Panc1 (cell line): ENCODE data around the gene N4BP2L1. TPM values are rescaled to one million over a fixed set of nuclear protein-coding genes. Genes with fewer than 3 reads are reported as not detected.

Experiments used
- ATAC-seq: fragments of 200-7000 bp; cut with Tn5 transposase; 2 replicates; pipeline ENCODE4 v1.9.1; 2020; ENCODE audit warnings: mild to moderate bottlenecking, moderate library complexity
- BruUV-seq: library from RNA; stranded (reverse); fragments of 400-500 nt; replicated peaks from 2 replicates; lab custom pipeline; 2021; lab: Mats Ljungman, UMichigan
- CTCF ChIA-PET: fragments of 300-600 bp; sonication (Branson Sonifier 250); formaldehyde crosslinking; loops from one replicate; lab custom pipeline; 2022; ENCODE audit warnings: antibody characterized with exemption; lab: Charles Lee
- POLR2A ChIA-PET: fragments of 300-600 bp; sonication (Branson Sonifier 250); formaldehyde crosslinking; loops from one replicate; lab custom pipeline; 2022; ENCODE audit warnings: antibody characterized with exemption; lab: Charles Lee
- DNase-seq: peaks from one replicate; pipeline ENCODE4 v3.0.0-alpha.2; 2010; ENCODE audit warnings: low read depth, low spot score
- H3K27ac ChIP-seq: 2 replicates; pipeline ENCODE4 v1.5.1; 2011; ENCODE audit warnings: mild to moderate bottlenecking, low read length, inconsistent platforms
- H3K27me3 ChIP-seq: fragments of 200-500 bp; sonication (Bioruptor generic); 2 replicates; pipeline ENCODE4 v1.6.0; 2014; ENCODE audit warnings: low read length, inconsistent platforms; ENCODE audit not compliant: control insufficient read depth, insufficient read depth
- H3K36me3 ChIP-seq: fragments of 200-500 bp; sonication (Bioruptor generic); 2 replicates; pipeline ENCODE4 v1.5.1; 2014; ENCODE audit warnings: inconsistent platforms, mild to moderate bottlenecking, low read length, moderate library complexity; ENCODE audit not compliant: control insufficient read depth, insufficient read depth
- H3K4me1 ChIP-seq: 2 replicates; pipeline ENCODE4 v1.5.1; 2011; ENCODE audit warnings: inconsistent platforms, mild to moderate bottlenecking, low read length, moderate library complexity; ENCODE audit not compliant: control insufficient read depth, insufficient read depth
- H3K4me3 ChIP-seq, 2 experiments: 2 replicates each; pipeline ENCODE4 v1.5.1; 2011 to 2012; ENCODE audit warnings: low read depth in 2 of 2, low read length in 2 of 2, mild to moderate bottlenecking in 2 of 2, inconsistent platforms in 1 of 2, moderate library complexity in 1 of 2
- H3K9me3 ChIP-seq: fragments of 200-500 bp; sonication (Bioruptor generic); 2 replicates; pipeline ENCODE4 v1.5.1; 2014; ENCODE audit warnings: low read depth, mild to moderate bottlenecking, inconsistent platforms, low read length, moderate library complexity; ENCODE audit not compliant: control insufficient read depth, insufficient read depth
- CTCF ChIP-seq: fragments of 450-650 bp; IDR thresholded peaks from 2 replicates; pipeline ENCODE4 v1.5.1; 2017; ENCODE audit warnings: mild to moderate bottlenecking
- POLR2AphosphoS5 ChIP-seq: IDR thresholded peaks from 2 replicates; pipeline ENCODE4 v1.6.1; 2012; ENCODE audit warnings: mild to moderate bottlenecking, low read depth, low read length, moderate library complexity
- REST ChIP-seq, 2 experiments: IDR thresholded peaks; 2 replicates each; pipeline ENCODE4 v1.6.1; 2011 to 2012; ENCODE audit warnings: low read depth in 2 of 2, control low read depth in 1 of 2, low read length in 1 of 2, mild to moderate bottlenecking in 1 of 2, moderate library complexity in 1 of 2; ENCODE audit not compliant: insufficient read depth in 1 of 2
- SIN3A ChIP-seq: IDR thresholded peaks from 2 replicates; pipeline ENCODE4 v1.6.1; 2012; ENCODE audit warnings: low read depth, mild to moderate bottlenecking, low read length, moderate library complexity, borderline replicate concordance; ENCODE audit not compliant: insufficient read depth
- TCF7L2 ChIP-seq: IDR thresholded peaks from 2 replicates; pipeline ENCODE4 v1.6.1; 2011; ENCODE audit warnings: mild to moderate bottlenecking, low read depth, low read length, inconsistent platforms
- in situ Hi-C: cut with HindIII; loops from 2 replicates; pipeline ENCODE4 v1.10.0; 2016; ENCODE audit warnings: low sequenced_read_pairs, low pct_unique_long_range_greater_than_20kb
- intact Hi-C: fragments of 100-400 bp; cut with micrococcal nuclease; formaldehyde crosslinking; loops from one replicate; pipeline ENCODE4 v1.10.0; 2022; ENCODE audit not compliant: unreplicated experiment
- total RNA-seq: library from RNA; stranded (reverse); gene quantifications from one replicate; pipeline ENCODE4 v1.2.1, GENCODE V29; 2021; ENCODE audit not compliant: unreplicated experiment

Gene N4BP2L1
- total RNA-seq, 1 experiment from 2014 or later, result 1.8 TPM

GRCh38 chr13:32408296-32409000 is 19.5 kb downstream of the N4BP2L1 start:
- Histone ChIP-seq H3K27me3 (no peaks in the 10 kb centered on the region), H3K9me3 (no peaks in the 10 kb centered on the region), H3K27ac (no peak overlapping the region), H3K36me3 (no peaks in the 10 kb centered on the region), H3K4me1 (no peaks in the 10 kb centered on the region; the same call in 1 of the 2 replicates), H3K4me3 (no peak overlapping the region)
- in situ Hi-C loops, result no loop called here
- CTCF ChIA-PET, result no interaction called here
- no peak for DNase-seq
- no peak for ATAC-seq
- TF ChIP-seq REST (IDR thresholded peaks at IDR 0.05; ENCODE audit: insufficient read depth in 1 of 2, low read depth in 2 of 2, low read length in 1 of 2), result no peak
- no peak for TF ChIP-seq TCF7L2
- no peak for TF ChIP-seq CTCF
- TF ChIP-seq POLR2AphosphoS5, result no peak
- POLR2A ChIA-PET, result interaction anchor here (0.7 kb wide), 1 partner anchor 14 kb away, joined by 3 read pairs; no protein-coding TSS in a partner anchor
- BruUV-seq, result no TSS peak
- intact Hi-C loops, result no loop called here

GRCh38 chr13:32407854-32408253 is 20.1 kb downstream of the N4BP2L1 start:
- TF ChIP-seq TCF7L2 (no peak), REST (IDR thresholded peaks at IDR 0.05; ENCODE audit: insufficient read depth in 1 of 2, low read depth in 2 of 2, low read length in 1 of 2) (no peak), CTCF (no peak), POLR2AphosphoS5 (no peak), SIN3A (no peak)
- H3K27ac ChIP-seq, result no peak overlapping the region
- CTCF ChIA-PET, result no interaction called here
- no peaks in the 10 kb centered on the region for H3K27me3 ChIP-seq
- ATAC-seq (no peak), DNase-seq (no peak)
- no TSS peak for BruUV-seq
- no peak overlapping the region for H3K4me3 ChIP-seq
- POLR2A ChIA-PET, result interaction anchor here (0.7 kb wide), 1 partner anchor 15 kb away, joined by 3 read pairs; no protein-coding TSS in a partner anchor
- H3K9me3 ChIP-seq, result no peaks in the 10 kb centered on the region
- no peaks in the 10 kb centered on the region; the same call in 1 of the 2 replicates for H3K4me1 ChIP-seq
- in situ Hi-C loops (no loop called here), intact Hi-C loops (no loop called here)
- no peaks in the 10 kb centered on the region for H3K36me3 ChIP-seq
